Brain microvascular endothelial cell (primary cell): ENCODE measurements around the gene SCGB2A2.

Experiments
- DNase-seq: peaks from one replicate; pipeline ENCODE4 v3.0.0-alpha.2; 2020
- H3K27ac ChIP-seq: fragments of 250-450 bp; sonication (Bioruptor Pico); 2 replicates; pipeline ENCODE4 v1.5.1; 2020; ENCODE audit warnings: mild to moderate bottlenecking, moderate library complexity
- H3K27me3 ChIP-seq: fragments of 250-450 bp; sonication (Bioruptor Pico); replicated peaks from 2 replicates; pipeline ENCODE4 v1.5.1; 2020; ENCODE audit warnings: mild to moderate bottlenecking
- H3K36me3 ChIP-seq: fragments of 250-450 bp; sonication (Bioruptor Pico); replicated peaks from 2 replicates; pipeline ENCODE4 v1.5.1; 2020; ENCODE audit warnings: mild to moderate bottlenecking
- H3K4me3 ChIP-seq: 2 replicates; pipeline ENCODE4 v1.5.1; 2011; ENCODE audit warnings: low read depth, mild to moderate bottlenecking, control low read depth, low read length, moderate library complexity
- CTCF ChIP-seq: IDR thresholded peaks from 2 replicates; pipeline ENCODE4 v1.5.1; 2011; ENCODE audit warnings: low read depth, mild to moderate bottlenecking, moderate library complexity, low read length, control low read depth, inconsistent platforms; ENCODE audit errors: missing control alignments
- in situ Hi-C: cut with HindIII; loops from 2 replicates; pipeline ENCODE4 v1.10.0; 2017; ENCODE audit warnings: low sequenced_read_pairs, low pct_ligation_motif_present

The SCGB2A2 gene

GRCh38 chr11:62273284-62273683, 3.3 kb downstream of the SCGB2A2 start:
- Histone ChIP-seq H3K36me3 (no peaks in the 10 kb centered on the region), H3K27me3 (no peaks in the 10 kb centered on the region), H3K27ac (no peak overlapping the region), H3K4me3 (no peak overlapping the region)
- in situ Hi-C loops = no loop called here
- DNase-seq = no peak
- TF ChIP-seq CTCF = no peak

GRCh38 chr11:62273789-62274275, 3.9 kb downstream of the SCGB2A2 start:
- no peak overlapping the region for H3K4me3 ChIP-seq
- no peaks in the 10 kb centered on the region for H3K36me3 ChIP-seq
- DNase-seq = no peak
- no peak for TF ChIP-seq CTCF
- H3K27me3 ChIP-seq = no peaks in the 10 kb centered on the region
- in situ Hi-C loops = no loop called here
- no peak overlapping the region for H3K27ac ChIP-seq

GRCh38 chr11:62280452-62280851, 10.5 kb downstream of the SCGB2A2 start:
- H3K27ac ChIP-seq = no peak overlapping the region
- H3K27me3 ChIP-seq = no peaks in the 10 kb centered on the region
- no peak for TF ChIP-seq CTCF
- no peak overlapping the region for H3K4me3 ChIP-seq
- in situ Hi-C loops = no loop called here
- H3K36me3 ChIP-seq = no peaks in the 10 kb centered on the region
- DNase-seq = no peak

- Histone ChIP-seq H3K36me3 (no peaks in the 10 kb centered on the region), H3K27ac (no peak overlapping the region), H3K4me3 (no peak overlapping the region), H3K27me3 (no peaks in the 10 kb centered on the region)
- TF ChIP-seq CTCF = no peak
- in situ Hi-C loops = no loop called here
- peak; percentile 43 for DNase-seq
Measured at GRCh38 chr11:62295504-62295903, 25.5 kb downstream of the SCGB2A2 start.

- no peaks in the 10 kb centered on the region for H3K36me3 ChIP-seq
- DNase-seq = no peak
- in situ Hi-C loops = no loop called here
- H3K27me3 ChIP-seq = no peaks in the 10 kb centered on the region
- no peak for TF ChIP-seq CTCF
- H3K27ac ChIP-seq = no peak within 1 kb of the TSS
- H3K4me3 ChIP-seq = no peak within 1 kb of the TSS
Measured at GRCh38 chr11:62298975-62299374, 29.0 kb downstream of the SCGB2A2 start, which contains the start of gene SCGB1D4. TSS of gene SCGB1D4 (minus strand) at chr11:62299075. CDS start at chr11:62299010, 65 bp downstream.

- in situ Hi-C loops = no loop called here
- Histone ChIP-seq H3K27me3 (no peaks in the 10 kb centered on the region), H3K4me3 (no peak overlapping the region), H3K27ac (no peak overlapping the region), H3K36me3 (no peaks in the 10 kb centered on the region)
- no peak for TF ChIP-seq CTCF
- DNase-seq = no peak
Measured at GRCh38 chr11:62306227-62306626, 36.3 kb downstream of the SCGB2A2 start.
